NCI-H82 (cell line): ENCODE measurements around the gene VCAN.
A peak's percentile ranks its signal among the peaks of the same experiment; 100 is the strongest.

Source experiments
- DNase-seq: peaks from one replicate; lab custom pipeline; 2025; lab: John Stamatoyannopoulos, UW

Gene VCAN

GRCh38 chr5:83494666-83495065, 23.1 kb downstream of the VCAN start:
- DNase-seq, result no peak

- DNase-seq, result no peak
Observed at GRCh38 chr5:83496626-83497025, 25.1 kb downstream of the VCAN start.

- no peak for DNase-seq
Observed at GRCh38 chr5:83498585-83498984, 27.0 kb downstream of the VCAN start.

- peak; percentile 42 for DNase-seq
Observed at GRCh38 chr5:83503662-83504061, 32.1 kb downstream of the VCAN start.

- no peak for DNase-seq
Observed at GRCh38 chr5:83507431-83507830, 35.9 kb downstream of the VCAN start.

GRCh38 chr5:83509540-83509939, 38.0 kb downstream of the VCAN start:
- DNase-seq, result no peak

- DNase-seq, result no peak
Observed at GRCh38 chr5:83510260-83510659, 38.7 kb downstream of the VCAN start.

GRCh38 chr5:83512061-83512745, 40.7 kb downstream of the VCAN start:
- no peak for DNase-seq

GRCh38 chr5:83513081-83513480, 41.5 kb downstream of the VCAN start:
- DNase-seq, result no peak

- no peak for DNase-seq
Observed at GRCh38 chr5:83513491-83513890, 41.9 kb downstream of the VCAN start.

- DNase-seq, result no peak
Observed at GRCh38 chr5:83516377-83516776, 44.8 kb downstream of the VCAN start.

- DNase-seq, result no peak
Observed at GRCh38 chr5:83517072-83517687, 45.6 kb downstream of the VCAN start.

GRCh38 chr5:83517688-83518085, 46.1 kb downstream of the VCAN start:
- DNase-seq, result no peak

- no peak for DNase-seq
Observed at GRCh38 chr5:83518319-83519061, 46.9 kb downstream of the VCAN start.

GRCh38 chr5:83522446-83522845, 50.9 kb downstream of the VCAN start:
- no peak for DNase-seq

- no peak for DNase-seq
Observed at GRCh38 chr5:83523929-83524328, 52.4 kb downstream of the VCAN start.

- DNase-seq, result no peak
Observed at GRCh38 chr5:83524345-83524744, 52.8 kb downstream of the VCAN start.

- no peak for DNase-seq
Observed at GRCh38 chr5:83524991-83525390, 53.4 kb downstream of the VCAN start.

- DNase-seq, result no peak
Observed at GRCh38 chr5:83526289-83526688, 54.7 kb downstream of the VCAN start.

- DNase-seq, result no peak
Observed at GRCh38 chr5:83527221-83527620, 55.7 kb downstream of the VCAN start.

- DNase-seq, result peak; percentile 24
Observed at GRCh38 chr5:83527722-83528438, 56.3 kb downstream of the VCAN start.

- no peak for DNase-seq
Observed at GRCh38 chr5:83528439-83528769, 56.9 kb downstream of the VCAN start.

- no peak for DNase-seq
Observed at GRCh38 chr5:83530193-83530592, 58.6 kb downstream of the VCAN start.
